ELF-1 (cell line): ENCODE measurements around the gene TMEM117.
A peak's percentile ranks its signal among the peaks of the same experiment; 100 is the strongest.
"Not testable (repeated sequence)": the region's sequence is repeated elsewhere in the genome, so short reads cannot be mapped to it uniquely, and the experiment has no call there.

Source experiments
- DNase-seq: peaks from one replicate; pipeline ENCODE4 v3.0.0-alpha.2; 2016; ENCODE audit warnings: low read depth, low spot score

TMEM117 gene

DNA sequence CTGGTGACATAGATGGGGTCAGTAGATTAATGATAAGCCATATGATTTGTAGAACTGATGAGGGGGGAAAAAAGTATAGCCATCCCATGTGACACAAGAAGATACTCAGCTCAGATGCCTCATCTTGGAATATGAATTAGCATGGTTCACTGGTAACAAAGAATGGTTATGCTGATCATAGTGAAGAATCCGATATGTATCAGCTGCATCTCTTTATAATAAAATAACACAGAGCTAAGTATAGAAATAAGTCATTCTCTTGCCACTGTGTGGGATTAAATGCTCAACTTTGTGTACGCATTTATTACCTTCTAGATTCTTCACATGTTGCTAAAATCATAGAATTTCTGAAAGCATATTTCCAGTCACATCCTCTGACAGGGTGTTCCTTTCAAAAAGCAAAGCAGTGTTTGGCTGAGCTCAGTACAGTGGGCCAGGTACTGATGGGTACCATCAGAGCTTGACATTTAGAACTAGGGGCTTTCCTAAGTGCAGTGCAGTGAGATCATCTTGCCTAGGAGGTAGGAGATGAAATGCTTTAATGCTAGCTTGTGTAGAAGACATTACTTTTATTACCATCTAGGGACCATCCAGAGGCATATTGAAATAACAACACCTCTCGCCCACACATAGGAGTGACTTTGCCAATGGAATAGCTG, 256.2 kb downstream of the TMEM117 start:
- no peak for DNase-seq

DNA sequence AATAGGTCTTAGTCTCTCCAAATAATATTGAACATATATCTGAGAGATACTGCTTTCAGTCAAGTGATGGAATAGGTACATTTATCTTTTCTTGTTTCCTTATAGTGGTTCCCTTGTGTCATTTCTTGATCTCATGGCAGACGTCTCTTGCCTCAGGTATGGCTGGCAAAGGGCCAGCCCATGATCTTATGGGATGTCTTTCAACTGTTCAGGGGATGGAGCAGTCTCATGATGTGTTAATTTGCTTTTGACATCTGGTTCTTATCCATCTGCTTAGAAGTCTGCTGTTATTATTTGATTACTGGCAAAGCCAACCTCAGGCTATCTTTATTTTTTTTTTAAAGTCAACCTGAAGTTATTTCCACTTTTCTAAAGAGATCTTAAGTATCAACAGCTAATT, 262.9 kb downstream of the TMEM117 start:
- DNase-seq = no peak

DNA sequence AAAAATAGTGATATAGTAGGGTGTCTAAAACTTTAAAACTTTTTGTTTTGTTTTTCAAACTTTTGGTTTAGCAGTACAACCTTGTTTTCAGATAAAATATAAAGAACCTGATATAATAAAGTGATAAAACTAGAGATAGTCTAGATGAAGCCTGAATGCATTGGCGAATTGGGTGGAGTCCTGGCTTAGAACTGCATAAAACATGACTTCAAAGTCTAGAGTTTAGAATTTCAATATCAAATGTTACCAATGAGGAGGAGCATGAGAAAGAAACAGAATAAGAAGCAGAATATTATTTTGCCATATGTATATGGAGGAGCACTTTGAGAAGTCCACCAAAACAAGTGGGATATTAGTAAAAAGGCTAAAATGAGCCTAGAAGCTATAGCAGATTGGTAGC, 263.6 kb downstream of the TMEM117 start:
- no peak for DNase-seq

DNA sequence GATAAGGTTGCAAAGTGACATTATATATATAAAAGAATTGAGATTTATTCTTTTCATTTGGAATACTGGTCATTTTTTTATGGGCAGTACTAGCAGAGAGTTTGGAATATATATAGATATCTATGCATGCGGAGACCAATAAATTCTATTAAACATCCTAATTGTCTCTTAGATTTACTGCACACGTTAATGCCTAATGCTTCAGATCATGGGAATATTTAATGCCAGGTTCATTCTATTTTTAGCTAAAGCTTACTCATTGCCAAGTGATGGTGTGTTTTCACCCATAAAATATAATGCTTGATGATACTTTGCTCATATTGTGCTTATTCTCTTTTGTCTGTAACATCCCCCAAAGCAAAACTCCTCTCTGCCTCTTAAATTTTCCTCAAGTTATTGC, 264.4 kb downstream of the TMEM117 start:
- DNase-seq = no peak

DNA sequence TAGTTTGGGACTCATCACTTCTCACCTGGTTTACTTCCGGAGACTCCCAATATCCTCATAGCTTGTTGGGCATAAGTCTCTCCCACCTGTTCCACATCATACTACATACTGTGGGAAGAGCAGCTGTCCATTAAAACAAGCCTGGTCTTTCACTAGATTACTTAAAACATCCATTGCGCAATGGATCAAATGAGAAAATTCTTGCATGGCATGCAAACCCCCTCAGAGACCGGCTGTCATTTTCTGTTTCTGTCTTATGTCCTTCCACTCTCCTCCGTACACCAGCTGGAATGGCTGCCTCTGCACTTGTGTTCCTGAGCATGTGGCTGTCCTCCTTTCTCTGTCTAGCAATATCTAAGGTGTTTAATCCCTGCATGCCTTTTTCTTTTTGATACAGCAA, 265.6 kb downstream of the TMEM117 start:
- no peak for DNase-seq

DNA sequence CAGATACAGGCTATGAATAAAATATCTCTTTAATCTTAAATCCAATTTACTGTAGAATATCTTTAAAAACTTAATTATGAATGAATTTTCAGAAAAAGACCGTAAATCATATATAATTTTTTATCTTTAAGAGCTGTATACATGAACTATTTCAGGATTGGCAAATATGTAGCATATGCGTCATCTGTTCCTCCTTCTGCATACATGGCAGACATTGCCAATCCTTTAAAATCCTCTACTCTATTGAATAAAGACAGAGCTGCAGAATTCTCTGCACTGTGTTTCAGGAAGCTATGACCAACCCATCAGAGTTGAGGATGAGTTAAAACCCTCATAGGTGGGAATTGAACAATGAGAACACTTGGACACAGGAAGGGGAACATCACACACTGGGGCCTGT, 279.0 kb downstream of the TMEM117 start:
- DNase-seq = no peak

DNA sequence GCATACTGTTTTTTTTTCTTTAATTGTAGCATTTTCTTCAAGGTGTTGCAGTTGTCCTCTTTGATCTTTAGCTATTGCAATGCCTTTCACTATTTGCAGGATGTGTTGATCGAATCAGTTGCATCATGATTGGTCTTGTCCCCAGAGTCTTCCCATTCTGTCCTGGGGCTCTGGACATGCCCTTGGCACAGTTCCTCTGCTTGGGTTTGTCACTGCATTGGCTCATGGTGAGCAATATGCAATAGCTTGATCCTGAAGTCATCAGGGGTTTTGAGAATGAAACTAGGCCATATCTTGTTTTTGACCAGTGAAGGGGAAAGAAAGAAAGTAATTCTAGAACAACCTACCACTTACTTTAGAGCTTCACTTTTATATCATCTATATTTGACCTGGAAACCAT, 281.5 kb downstream of the TMEM117 start:
- DNase-seq = no peak

DNA sequence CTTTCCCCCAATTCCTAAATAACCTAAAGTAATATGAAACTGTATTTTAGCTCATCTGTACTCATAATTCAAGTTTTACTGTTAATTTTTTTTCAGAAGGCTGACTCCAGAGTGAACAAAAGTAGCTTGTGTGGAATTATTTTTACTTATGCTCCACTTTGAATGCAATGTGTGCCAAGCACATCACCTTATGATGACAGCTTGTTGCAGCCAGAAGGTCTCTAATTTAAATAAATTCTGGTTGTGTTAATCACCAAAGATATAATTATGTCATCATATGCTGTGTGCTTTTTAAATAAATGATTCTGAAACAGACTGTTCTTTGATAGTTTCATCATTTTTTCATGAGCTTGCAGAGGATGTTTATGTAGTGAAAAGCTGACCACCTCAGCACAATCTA, 283.1 kb downstream of the TMEM117 start:
- no peak for DNase-seq

DNA sequence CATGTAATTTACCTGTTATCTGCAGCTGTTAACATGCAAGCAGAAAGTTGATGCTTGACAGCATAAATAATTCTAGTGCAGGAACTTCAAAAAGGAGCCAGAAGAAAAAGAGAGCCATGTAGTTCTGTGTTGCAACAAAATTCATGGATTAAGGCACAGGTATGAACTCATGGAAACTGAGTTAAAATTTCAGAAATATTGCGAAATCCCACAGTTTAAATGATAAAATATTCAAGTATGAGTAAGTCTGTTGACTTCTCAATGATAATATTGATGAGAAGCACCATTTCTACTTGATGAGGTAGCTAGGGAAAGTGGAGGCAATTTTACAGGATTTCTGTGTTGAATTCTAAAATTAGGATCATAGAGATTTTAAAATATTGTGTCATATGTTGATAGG, 290.9 kb downstream of the TMEM117 start:
- no peak for DNase-seq

DNA sequence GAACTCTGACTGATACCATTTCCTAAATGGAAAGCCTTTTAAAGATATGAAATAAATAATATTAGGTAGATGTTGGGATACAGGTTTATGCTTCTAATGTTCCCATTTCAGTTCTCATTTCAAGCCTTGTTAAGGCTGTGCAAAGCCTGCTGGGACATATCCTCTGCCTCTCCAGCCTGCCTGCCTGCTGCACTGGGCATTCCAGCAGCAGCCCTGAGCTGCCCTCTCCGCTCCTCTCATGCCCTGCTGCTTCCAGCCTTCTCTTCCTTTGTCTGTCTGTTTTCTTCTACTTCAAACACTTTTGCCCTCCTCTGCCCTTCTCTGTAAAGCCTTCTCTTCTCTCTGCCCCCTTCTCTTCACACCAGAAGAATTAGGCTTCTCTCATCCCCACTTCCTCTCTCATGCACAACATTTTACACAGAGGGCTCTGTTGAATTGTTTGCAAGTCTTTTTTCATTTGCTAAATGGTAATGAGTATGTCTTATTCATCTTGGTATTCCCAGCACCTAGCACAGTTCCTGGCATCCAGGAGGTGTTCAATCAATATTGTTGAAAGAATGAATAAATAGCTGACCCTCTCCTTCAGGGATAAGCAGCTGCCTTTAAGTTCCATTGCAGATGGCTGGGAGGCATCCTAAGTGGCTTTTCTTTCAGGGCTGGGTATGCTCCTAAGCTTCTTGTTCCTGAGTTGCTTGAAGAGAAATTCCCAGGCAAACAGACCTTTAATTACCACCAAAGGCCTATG, 292.3 kb downstream of the TMEM117 start:
- DNase-seq = no peak

DNA sequence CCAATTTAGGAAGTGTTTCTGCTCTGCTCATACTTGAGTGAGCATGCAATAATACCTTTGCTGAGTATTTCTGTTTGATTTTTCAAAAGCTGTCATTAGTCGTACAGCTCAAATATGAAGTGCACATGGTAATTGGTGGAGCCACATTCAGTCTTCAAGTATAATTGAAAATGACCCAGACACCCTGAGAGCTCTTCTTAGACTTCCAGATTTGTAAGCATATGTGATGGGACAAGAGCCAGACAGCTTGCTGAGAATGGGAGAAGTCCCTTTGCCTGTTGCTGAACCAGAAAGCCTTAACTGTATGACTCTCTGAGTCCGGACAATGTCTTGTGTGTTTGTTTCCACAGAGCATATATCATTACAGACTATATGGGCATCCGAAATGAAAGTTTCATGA, 307.3 kb downstream of the TMEM117 start:
- DNase-seq = no peak

DNA sequence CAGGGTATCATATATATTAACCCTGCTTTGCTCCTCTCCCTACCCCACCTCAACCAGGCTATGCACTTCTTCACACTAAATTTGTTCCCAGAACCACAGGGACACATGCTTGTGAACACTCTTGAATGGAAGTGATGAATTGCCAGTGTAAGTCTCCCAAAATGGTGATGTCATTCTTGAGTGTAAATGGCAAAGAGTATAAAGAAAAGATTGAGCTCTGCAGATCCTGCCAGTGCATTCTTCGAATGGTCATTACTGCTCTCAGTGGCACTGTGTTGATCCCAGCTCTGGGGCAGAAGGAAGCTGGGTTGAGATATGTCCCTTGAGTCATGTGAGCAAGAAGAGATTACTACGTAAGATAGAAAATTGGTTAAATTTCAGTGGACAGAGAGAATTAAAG, 313.1 kb downstream of the TMEM117 start:
- no peak for DNase-seq

DNA sequence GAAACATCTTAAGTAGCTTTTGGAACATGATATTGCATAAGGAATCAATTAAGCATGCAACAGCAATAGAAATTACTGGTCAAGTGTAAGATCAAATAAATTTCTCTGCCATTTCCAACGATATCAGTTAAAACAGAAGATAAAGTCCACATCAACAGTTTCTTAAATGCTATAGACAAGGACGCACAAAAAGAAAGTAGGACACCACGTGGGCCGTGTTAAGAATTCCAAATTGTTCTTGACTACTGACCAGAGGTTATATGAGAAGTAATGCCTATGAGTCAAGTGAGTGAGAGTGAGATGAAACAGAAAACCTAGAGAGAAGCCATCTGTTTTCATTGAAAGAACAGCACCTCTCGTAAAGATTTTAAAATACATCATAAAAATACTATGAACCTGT, 318.2 kb downstream of the TMEM117 start:
- DNase-seq = no peak

DNA sequence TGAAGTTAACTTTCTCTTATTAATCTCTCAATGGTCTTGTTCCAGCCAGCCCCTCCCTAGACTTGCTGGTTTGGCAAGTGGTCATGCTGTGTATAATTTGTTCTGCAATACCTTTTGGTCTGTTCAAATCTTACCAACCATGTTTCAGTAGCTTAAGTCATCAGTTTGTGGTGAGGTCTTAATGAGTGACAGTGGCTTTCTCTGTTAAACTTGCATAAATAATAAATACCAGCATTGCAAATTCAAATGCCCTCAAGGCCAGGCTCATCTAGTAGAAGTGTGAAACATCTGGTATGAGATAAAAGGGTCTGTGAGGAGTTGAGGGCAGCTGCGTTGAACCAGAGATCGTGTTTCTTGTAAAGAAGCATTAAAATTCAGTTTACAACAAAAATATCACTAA, 319.5 kb downstream of the TMEM117 start:
- no peak for DNase-seq

DNA sequence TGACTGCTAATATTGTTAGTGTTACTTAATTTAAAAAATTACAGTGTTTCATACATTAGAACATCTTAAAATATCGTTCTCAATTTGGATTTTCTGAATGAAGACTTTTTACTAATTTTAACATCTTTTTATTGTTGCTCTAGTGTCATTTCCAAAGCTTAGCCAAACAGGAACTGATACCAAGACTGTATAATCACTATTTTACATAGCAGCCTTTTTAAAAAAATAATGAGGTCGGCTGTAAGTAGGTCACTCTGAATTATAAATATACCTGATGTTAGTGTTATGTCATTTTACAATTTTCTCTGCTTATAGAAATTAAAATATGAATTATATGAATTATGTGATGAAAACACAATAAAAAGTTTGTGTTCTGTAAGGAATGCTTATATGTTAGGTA, 321.5 kb downstream of the TMEM117 start:
- DNase-seq = no peak

DNA sequence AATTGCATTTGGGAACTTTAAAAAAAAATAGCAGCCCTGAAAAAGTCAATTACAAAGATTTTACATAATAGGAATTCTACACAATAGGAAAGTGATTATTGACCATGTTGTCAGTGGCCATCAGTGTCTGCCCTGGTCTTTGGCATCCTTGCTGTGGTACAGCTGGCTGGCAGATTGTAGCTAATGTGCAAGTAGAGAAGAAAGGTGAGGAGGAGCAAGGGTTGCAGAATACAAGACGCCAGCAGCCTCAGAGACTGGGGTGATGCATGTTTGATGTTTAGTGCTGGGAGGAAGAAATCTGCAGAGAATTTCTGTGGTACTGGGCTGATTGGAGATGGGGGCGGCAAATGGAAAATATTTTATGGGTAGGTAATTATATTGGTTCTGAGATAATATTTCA, 322.9 kb downstream of the TMEM117 start:
- DNase-seq = no peak

DNA sequence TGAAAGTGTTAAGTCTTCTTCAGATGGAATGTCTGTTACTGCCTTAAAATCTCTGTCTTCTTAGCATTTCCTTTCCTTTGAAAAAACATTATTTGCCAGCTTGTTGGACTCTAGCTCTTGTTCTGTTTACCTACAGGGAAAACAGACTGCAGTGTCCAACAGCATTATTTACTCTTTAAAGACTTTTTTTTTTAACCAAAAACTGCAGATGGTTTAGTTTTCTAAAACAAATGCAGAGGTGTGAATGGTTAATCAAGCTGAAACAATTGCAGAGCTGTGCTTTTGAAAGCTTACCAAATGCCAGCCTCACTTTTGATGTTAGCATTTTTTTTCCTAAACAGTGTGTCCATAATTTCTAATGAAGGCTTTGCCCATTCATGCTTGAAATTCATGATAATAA, 323.3 kb downstream of the TMEM117 start:
- DNase-seq = no peak

DNA sequence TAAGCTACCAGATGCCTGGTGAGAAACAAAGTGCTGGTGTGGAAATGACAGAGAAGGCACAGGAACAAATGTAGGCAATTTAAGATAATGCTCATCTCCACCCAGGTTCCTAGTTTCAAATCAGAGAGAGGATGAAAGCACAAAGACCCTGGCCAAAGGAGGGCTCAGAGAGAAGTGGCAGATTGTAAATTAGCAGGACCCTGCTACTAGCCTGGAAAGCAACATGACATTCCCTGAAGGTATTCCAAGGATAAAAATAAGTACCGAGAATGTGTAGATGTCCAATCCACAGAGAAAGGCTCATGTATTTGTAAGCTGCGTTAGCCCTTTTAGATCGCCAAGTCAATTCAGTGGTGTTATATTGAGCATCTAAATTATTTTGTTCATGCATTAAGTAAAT, 324.0 kb downstream of the TMEM117 start:
- no peak for DNase-seq

DNA sequence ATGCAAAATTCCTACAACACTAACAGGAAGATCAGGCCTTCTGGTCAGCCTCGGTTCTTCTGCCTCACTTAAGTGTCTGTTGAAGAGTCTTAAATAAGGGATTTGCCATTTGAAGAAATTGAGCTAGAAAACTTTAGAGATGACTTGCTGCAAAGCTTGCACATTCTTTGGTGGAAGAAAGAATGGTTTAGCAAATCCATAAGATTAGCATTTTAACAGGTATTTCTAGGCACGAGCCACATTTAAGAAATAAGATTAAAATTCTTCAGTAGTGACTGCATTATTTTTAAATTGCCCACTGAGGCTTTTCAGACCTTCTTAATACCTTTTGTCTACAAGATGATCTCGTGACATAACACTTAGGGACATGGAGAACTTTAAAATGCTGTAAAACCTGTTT, 327.1 kb downstream of the TMEM117 start:
- DNase-seq = no peak

DNA sequence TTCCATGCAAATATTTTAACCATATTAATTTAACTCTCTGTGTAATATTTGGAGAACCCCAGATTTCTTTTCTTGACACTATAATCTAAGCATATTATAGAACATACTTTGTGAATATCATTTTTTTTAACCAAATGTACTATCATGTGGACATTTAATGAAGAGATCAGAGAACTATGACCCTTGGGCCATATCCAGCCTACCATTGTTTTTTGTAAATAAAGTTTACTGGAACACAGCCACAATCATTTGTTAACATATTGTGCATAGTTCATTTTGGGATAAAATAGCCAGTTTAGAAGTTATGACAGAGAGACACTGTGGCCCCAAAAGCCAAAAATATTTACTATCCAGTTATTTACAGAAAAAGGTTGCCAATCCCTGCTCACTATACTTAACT, 338.2 kb downstream of the TMEM117 start:
- no peak for DNase-seq

DNA sequence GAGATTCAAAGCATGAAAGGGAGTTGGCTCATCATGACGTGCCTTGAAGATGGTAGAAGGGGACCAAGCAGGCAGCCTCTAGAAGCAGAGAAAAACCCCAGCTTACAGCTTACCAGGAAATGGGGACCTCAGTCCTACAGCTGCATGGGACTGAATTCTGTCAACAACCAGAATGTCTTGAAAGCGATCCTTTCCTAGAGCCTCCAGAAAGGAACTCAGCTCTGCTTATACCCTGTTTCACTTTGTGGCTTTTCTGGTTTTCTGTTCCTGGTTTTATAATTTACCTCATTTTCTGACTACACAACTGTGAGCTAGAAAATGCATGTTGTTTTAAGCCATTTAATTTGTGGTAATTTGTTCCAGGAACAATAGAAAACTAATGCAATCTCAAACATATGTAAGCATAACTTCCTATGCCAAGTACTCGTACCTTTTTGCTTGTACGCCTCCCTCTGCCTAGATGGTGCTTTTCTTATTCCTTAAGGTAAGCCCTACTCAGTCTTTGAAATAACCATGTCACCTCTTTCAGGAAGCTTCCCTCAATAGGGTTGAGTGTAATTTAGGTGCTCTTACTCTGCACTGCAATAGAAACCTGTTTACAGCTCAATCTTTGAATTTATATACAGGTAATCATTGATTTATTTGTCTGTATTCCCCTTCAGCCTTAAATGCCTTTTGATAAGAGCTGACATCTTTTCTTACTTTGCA, 348.8 kb downstream of the TMEM117 start:
- no peak for DNase-seq

DNA sequence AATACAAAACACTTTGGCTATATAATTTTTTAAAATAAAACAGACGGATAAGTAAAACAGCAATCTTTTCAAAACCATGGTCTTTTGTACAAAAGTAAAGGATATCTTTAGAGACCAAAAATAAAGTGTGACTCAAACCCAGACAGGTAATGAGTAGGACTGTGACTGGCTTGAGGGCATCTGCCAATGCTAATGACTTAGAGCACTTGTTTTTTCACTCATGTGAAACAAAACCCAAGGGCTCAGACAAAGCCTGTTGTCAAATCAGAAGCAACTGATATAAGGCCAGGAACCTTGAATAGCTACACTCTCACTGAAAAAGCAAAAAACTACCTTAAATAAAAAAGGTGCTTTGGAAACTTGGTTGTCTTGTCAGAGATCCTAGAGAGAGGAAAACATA, 357.4 kb downstream of the TMEM117 start:
- peak; percentile 5 for DNase-seq

DNA sequence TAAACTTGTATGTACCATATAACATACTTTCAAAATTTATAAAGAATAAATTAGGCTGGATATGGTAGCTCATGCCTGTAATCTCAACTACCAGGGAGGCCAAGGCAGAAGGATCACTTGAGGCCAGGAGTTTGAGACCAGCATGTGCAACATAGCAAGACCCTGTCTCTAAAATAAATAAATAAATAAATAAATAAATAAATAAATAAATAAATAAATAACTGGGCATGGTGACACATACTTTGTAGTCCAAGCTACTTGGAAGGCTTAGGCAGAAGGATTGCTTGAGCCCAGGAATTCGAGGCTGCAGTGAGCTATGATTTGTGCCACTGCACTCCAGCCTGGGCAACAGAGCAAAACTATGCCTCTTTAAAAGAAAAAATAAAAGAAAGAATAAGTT, 359.8 kb downstream of the TMEM117 start:
- not testable (repeated sequence) for DNase-seq
